Adrenal gland (tissue), 12 donors: ENCODE data around the gene RHEBL1. TPM values are rescaled to one million over a fixed set of nuclear protein-coding genes. Genes with fewer than 3 reads are reported as not detected.

Source experiments
- DNase-seq, 7 donors: peaks; one replicate each; pipeline ENCODE4 v3.0.0-alpha.2; 2019 to 2020
- H3K27ac ChIP-seq, 5 donors: fragments of 200-600 bp; sonication (generic) in 4 of 5; 1 replicate in 3 of 5; 2 replicates in 2 of 5; pipeline versions ENCODE4 v1.5.1 to v1.8.0; 2016 to 2020; ENCODE audit warnings: mild to moderate bottlenecking in 1 of 5
- H3K27me3 ChIP-seq: fragments of 200-600 bp; 2 replicates; pipeline ENCODE4 v1.8.0; 2021
- H3K36me3 ChIP-seq, 2 donors: fragments of 200-600 bp; replicated peaks in 1 of 2; 1 replicate in 1 of 2; 2 replicates in 1 of 2; pipeline versions ENCODE4 v1.5.1 to v1.8.0; 2018 to 2022
- H3K4me1 ChIP-seq, 2 donors: fragments of 200-600 bp; replicated peaks in 1 of 2; 1 replicate in 1 of 2; 2 replicates in 1 of 2; pipeline versions ENCODE4 v1.5.1 to v1.8.0; 2018 to 2021
- H3K4me3 ChIP-seq, 4 donors: fragments of 200-600 bp; sonication (generic) in 3 of 4; one replicate each; pipeline ENCODE4 v1.5.1; 2016 to 2018
- H3K9me3 ChIP-seq, 3 donors: fragments of 200-600 bp; sonication (generic) in 1 of 3; replicated peaks in 1 of 3; 1 replicate in 2 of 3; 2 replicates in 1 of 3; pipeline versions ENCODE4 v1.5.1 to v1.8.0; 2016 to 2021
- CTCF ChIP-seq, 6 experiments: fragments of 450-650 bp in 4 of 6; fragments of 200-600 bp in 2 of 6; sonication (generic) in 1 of 6; IDR thresholded peaks; 1 replicate in 5 of 6; 2 replicates in 1 of 6; pipeline versions ENCODE4 v1.5.1 to v1.8.0; 2016 to 2021; ENCODE audit warnings: antibody characterized with exemption in 6 of 6, mild to moderate bottlenecking in 2 of 6, moderate library complexity in 1 of 6
- POLR2A ChIP-seq, 2 donors: fragments of 450-650 bp; IDR thresholded peaks; one replicate each; pipeline ENCODE4 v1.6.1; 2017; ENCODE audit warnings: antibody characterized with exemption in 2 of 2, mild to moderate bottlenecking in 2 of 2, moderate library complexity in 1 of 2
- WGBS, 4 donors: extraction: QIAGEN DNeasy Blood & Tissue Kit in 2 of 4; methylation state at CpG; one replicate each; pipeline versions ENCODE4 v1.1.5 to v1.1.7; 2013 to 2017; 5-methylcytosine and 5-hydroxymethylcytosine counted together
- intact Hi-C, 2 donors: fragments of 100-400 bp; cut with DNase I; formaldehyde crosslinking; loops; one replicate each; pipeline versions ENCODE4 v1.14.1 to v1.15.0; 2022 to 2023
- polyA plus RNA-seq, 3 donors: library from polyadenylated mRNA; stranded (reverse); fragments of 200-250 nt in 2 of 3; fragments of 350-450 nt in 1 of 3; fragmentation: Illumina TruSeq in 1 of 3; extraction: RNeasy Lipid Tissue Mini Kit (QIAGEN cat#74804) in 1 of 3; gene quantifications; one replicate each; pipeline ENCODE4 v1.2.3, GENCODE V29; 2013 to 2014
- total RNA-seq, 9 donors: library from RNA; depleted of rRNA in 4 of 9; stranded (reverse); fragments of >200 nt in 4 of 9; fragments of 120-200 nt in 1 of 9; fragmentation: NEBNext Ultra II Directional in 1 of 9; extraction: Animal tissue kit (Norgen Biotek cat#: 25700) in 1 of 9; gene quantifications; one replicate each; pipeline versions ENCODE4 v1.1.0 to v1.2.4, GENCODE V29; 2013 to 2023
- donor health status: healthy with polysubstance abuse.
- donor health status: Bipolar disorder and iron deficiency.
- donor health status: DM: yes; HTN: yes; CAD: no.
- donor health status: DM: no; HTN: no; CAD: no.
- donor health status: DM: no; HTN: no; CAD: no.
- donor health status: DM: yes; HTN: yes; CAD: no.

RHEBL1 gene
- total and polyA plus RNA-seq, 12 donors, result 0.26 to 1.8 (median 0.34) TPM; not detected in 4

DNA sequence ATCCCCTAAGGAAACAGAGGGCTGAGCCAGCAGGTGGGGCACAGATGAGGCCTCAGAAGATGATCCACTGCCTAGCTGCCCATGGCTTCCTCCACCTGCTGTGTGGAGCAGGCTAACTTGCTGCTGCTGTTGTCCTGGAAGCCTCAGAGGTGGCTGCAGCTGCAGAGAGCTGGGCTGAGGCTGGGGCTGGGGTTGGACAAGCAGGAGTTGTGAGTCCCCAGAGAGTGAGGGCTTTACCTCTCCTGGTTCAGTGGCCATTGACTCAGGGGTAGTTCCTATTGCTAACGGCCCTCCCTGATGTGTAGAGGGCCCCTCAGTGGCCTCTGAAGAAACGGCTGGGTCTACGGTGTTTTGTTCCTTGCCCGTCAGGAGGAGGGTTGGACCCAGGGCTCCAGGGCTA, 37.5 kb downstream of the RHEBL1 start:
- intact Hi-C loops, result no loop called here
- Histone ChIP-seq H3K27me3 (no peaks in the 10 kb centered on the region), H3K36me3 (peaks cover 0 to 84% of the 10 kb centered on the region in 2 donors), H3K27ac (no peak overlapping the region), H3K4me3 (no peak overlapping the region), H3K9me3 (no peaks in the 10 kb centered on the region), H3K4me1 (no peaks in the 10 kb centered on the region)
- WGBS, 4 donors, result 78 to 80% (median 79%) methylated on average over 4 of the region's 4 CpGs
- TF ChIP-seq POLR2A (IDR thresholded peaks at IDR 0.05) (no peak), CTCF (IDR thresholded peaks at IDR 0.05) (no peak)
- no peak for DNase-seq

- TF ChIP-seq POLR2A (IDR thresholded peaks at IDR 0.05) (no peak), CTCF (IDR thresholded peaks at IDR 0.05) (no peak)
- H3K9me3 ChIP-seq, result no peaks in the 10 kb centered on the region
- no peak overlapping the region for H3K4me3 ChIP-seq
- intact Hi-C loops, result no loop called here
- H3K4me1 ChIP-seq, result no peaks in the 10 kb centered on the region
- DNase-seq, result no peak
- no peak overlapping the region for H3K27ac ChIP-seq
- no peaks in the 10 kb centered on the region for H3K27me3 ChIP-seq
- 84 to 92% (median 90%) methylated on average over 2 to 8 of the region's 8 CpGs for WGBS, 4 donors
- H3K36me3 ChIP-seq, result peaks cover 0 to 84% of the 10 kb centered on the region in 2 donors
These were observed 38.1 kb downstream of the RHEBL1 start for GRCh38 chr12:49031573-49032161.

DNA sequence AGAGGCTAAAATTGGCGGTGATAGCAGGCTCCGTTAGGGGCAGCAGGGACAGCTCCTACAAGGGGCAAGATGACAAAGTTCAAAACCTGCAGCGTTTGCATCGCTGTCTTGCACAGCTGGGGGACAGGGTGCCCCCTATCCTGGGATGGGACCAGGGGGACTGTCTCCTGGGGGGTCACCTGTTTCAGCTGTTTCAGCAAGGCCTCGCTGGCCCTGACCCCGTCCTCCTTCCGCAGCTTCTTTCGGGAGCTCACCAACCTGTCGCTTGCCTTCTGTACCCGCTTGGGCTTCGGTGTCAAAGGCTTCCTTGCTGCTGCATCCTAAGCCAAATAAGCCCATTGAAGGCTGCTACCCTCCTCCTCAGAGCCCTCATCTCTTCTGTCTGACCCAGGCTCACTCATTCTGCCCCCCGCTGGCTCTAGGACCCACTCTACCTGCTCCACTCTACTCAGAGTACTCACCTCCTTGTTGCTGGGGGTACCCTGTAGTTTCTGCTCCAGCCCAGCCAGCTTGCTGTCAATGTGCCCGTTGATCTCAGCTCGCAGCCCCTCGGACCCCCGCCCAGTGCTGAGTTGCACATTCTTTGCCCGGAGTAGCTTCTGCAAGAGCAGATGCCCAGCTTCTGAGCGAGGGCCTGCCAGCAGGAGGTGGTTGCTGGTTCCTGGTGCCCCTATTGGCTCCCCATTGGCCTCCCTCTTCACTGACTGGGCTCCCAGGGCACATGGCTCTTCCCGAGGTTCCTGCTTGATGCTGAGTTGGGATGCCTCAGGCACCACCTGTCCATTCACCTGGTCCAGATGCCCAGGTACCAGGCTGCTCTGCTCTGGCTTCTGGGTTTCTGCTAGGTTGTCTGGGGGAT, 38.8 kb downstream of the RHEBL1 start:
- intact Hi-C loops, result no loop called here
- TF ChIP-seq POLR2A (IDR thresholded peaks at IDR 0.05) (no peak), CTCF (IDR thresholded peaks at IDR 0.05) (no peak)
- Histone ChIP-seq H3K36me3 (peaks cover 0 to 87% of the 10 kb centered on the region in 2 donors), H3K4me1 (no peaks in the 10 kb centered on the region), H3K9me3 (no peaks in the 10 kb centered on the region), H3K27ac (no peak overlapping the region), H3K4me3 (no peak overlapping the region), H3K27me3 (no peaks in the 10 kb centered on the region)
- peak in 3 of 7 donors; percentile 13 to 19 (median 13) for DNase-seq
- WGBS, 4 donors, result 93 to 97% (median 93%) methylated on average over 14 to 19 of the region's 19 CpGs

DNA sequence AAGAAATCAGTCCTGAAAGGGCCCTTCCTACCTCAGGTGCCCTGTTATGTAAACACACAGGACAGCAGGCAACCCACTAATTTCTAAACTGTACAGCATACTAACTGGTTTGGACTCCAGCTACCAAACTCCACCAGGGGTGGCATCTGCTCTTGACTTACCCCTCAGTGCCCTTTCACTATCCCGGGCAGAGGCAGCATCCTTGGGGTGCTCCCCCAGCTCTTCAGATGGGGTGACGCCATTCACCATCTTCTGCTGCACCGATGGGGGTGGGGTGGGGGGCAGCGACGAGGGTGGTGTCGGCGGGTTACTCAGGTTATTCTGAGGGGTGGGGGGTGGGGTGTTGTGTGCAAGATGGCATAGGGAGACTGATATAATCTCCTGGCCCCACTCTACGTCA, 39.7 kb downstream of the RHEBL1 start:
- Histone ChIP-seq H3K36me3 (peaks cover 0 to 87% of the 10 kb centered on the region in 2 donors), H3K27ac (no peak overlapping the region), H3K4me1 (no peaks in the 10 kb centered on the region), H3K9me3 (no peaks in the 10 kb centered on the region), H3K27me3 (no peaks in the 10 kb centered on the region), H3K4me3 (no peak overlapping the region)
- 84 to 92% (median 90%) methylated on average over 6 to 8 of the region's 8 CpGs for WGBS, 4 donors
- no peak for TF ChIP-seq CTCF (IDR thresholded peaks at IDR 0.05)
- TF ChIP-seq POLR2A (IDR thresholded peaks at IDR 0.05), result no peak
- intact Hi-C loops, result no loop called here
- no peak for DNase-seq
